ENCODE results near the gene SDR39U1.

Gene SDR39U1

GRCh38 chr14:24390701-24391468, 51.7 kb downstream of the SDR39U1 start:
- no peak for DNase-seq (ENCODE audit: low read depth)
